Body of pancreas (tissue), 4 donors: ENCODE results near the gene ACIN1. TPM values are rescaled to one million over a fixed set of nuclear protein-coding genes. Genes with fewer than 3 reads are reported as not detected.

Experiments
- ATAC-seq: fragments of 150-250 bp; one replicate; pipeline ENCODE4 v1.9.1; 2016
- DNase-seq, 4 donors: peaks; one replicate each; pipeline ENCODE4 v3.0.0-alpha.2; 2019
- H3K27ac ChIP-seq, 4 donors: fragments of 200-600 bp; sonication (generic); 1 replicate in 3 of 4; 2 replicates in 1 of 4; pipeline versions ENCODE4 v1.5.1 to v1.6.1; 2016 to 2019; ENCODE audit warnings: mild to moderate bottlenecking in 1 of 4, mixed read lengths in 1 of 4, moderate library complexity in 1 of 4
- H3K27me3 ChIP-seq, 2 donors: fragments of 200-600 bp; sonication (generic); one replicate each; pipeline ENCODE4 v1.6.0; 2016; ENCODE audit warnings: mild to moderate bottlenecking in 1 of 2
- H3K36me3 ChIP-seq, 2 donors: fragments of 200-600 bp; sonication (generic); replicated peaks in 1 of 2; 2 replicates each; pipeline ENCODE4 v1.5.1; 2016; ENCODE audit warnings: low read depth in 2 of 2; ENCODE audit not compliant: insufficient read depth in 1 of 2
- H3K4me1 ChIP-seq: fragments of 200-600 bp; sonication (generic); one replicate; pipeline ENCODE4 v1.6.0; 2016
- H3K4me3 ChIP-seq, 2 donors: fragments of 200-600 bp; sonication (generic); 1 replicate in 1 of 2; 2 replicates in 1 of 2; pipeline ENCODE4 v1.5.1; 2016 to 2019
- H3K9me3 ChIP-seq, 3 donors: fragments of 200-600 bp; sonication (generic); 1 replicate in 2 of 3; 2 replicates in 1 of 3; pipeline ENCODE4 v1.5.1; 2016
- CTCF ChIP-seq, 7 experiments: fragments of 450-650 bp in 4 of 7; fragments of 200-600 bp in 3 of 7; sonication (generic) in 3 of 7; IDR thresholded peaks; one replicate each; pipeline ENCODE4 v1.5.1; 2016 to 2019; ENCODE audit warnings: antibody characterized with exemption in 7 of 7
- POLR2A ChIP-seq, 3 donors: fragments of 450-650 bp; IDR thresholded peaks; one replicate each; pipeline ENCODE4 v1.6.1; 2016; ENCODE audit warnings: antibody characterized with exemption in 3 of 3, mild to moderate bottlenecking in 2 of 3
- WGBS, 2 donors: methylation state at CpG; one replicate each; pipeline ENCODE4 v1.1.5; 2017; 5-methylcytosine and 5-hydroxymethylcytosine counted together
- intact Hi-C: fragments of 100-400 bp; cut with DNase I; formaldehyde crosslinking; loops from one replicate; pipeline ENCODE4 v1.15.1; 2023
- total RNA-seq, 2 donors: library from RNA; depleted of rRNA; stranded (reverse); fragments of >200 nt; gene quantifications; one replicate each; pipeline ENCODE4 v1.1.0, GENCODE V29; 2016

Gene ACIN1
- total RNA-seq, 2 donors from 2014 or later, result 91.6 to 110 TPM

- H3K9me3 ChIP-seq, result no peaks in the 10 kb centered on the region
- TF ChIP-seq CTCF (IDR thresholded peaks at IDR 0.05) (no peak), POLR2A (IDR thresholded peaks at IDR 0.05) (no peak)
- no peaks in the 10 kb centered on the region for H3K27me3 ChIP-seq
- H3K4me1 ChIP-seq, result no peaks in the 10 kb centered on the region
- H3K36me3 ChIP-seq, result no peaks in the 10 kb centered on the region
- no peak for ATAC-seq
- H3K27ac ChIP-seq, result no peak overlapping the region
- intact Hi-C loops, result no loop called here
- no peak for DNase-seq
- H3K4me3 ChIP-seq, result no peak overlapping the region
- WGBS, 2 donors, result 95% methylated on average over 8 to 16 of the region's 16 CpGs
Measured at GRCh38 chr14:23136566-23137133, 41.7 kb upstream of the ACIN1 start.

GRCh38 chr14:23132970-23133369 lies 38.0 kb upstream of the ACIN1 start:
- Histone ChIP-seq H3K36me3 (no peaks in the 10 kb centered on the region), H3K27ac (no peak overlapping the region), H3K4me1 (no peaks in the 10 kb centered on the region), H3K4me3 (no peak overlapping the region), H3K27me3 (no peaks in the 10 kb centered on the region), H3K9me3 (no peaks in the 10 kb centered on the region)
- intact Hi-C loops, result no loop called here
- 84 to 87% methylated on average over 8 of the region's 8 CpGs for WGBS, 2 donors
- DNase-seq (no peak), ATAC-seq (no peak)
- TF ChIP-seq CTCF (IDR thresholded peaks at IDR 0.05) (no peak), POLR2A (IDR thresholded peaks at IDR 0.05) (no peak)

GRCh38 chr14:23131482-23131881 lies 36.5 kb upstream of the ACIN1 start:
- WGBS, 2 donors, result 89% methylated on average over 5 of the region's 5 CpGs

GRCh38 chr14:23130871-23131270 lies 35.9 kb upstream of the ACIN1 start:
- H3K27ac ChIP-seq, result no peak overlapping the region
- no peaks in the 10 kb centered on the region for H3K9me3 ChIP-seq
- H3K4me3 ChIP-seq, result no peak overlapping the region
- DNase-seq (no peak), ATAC-seq (no peak)
- intact Hi-C loops, result no loop called here
- 60 to 86% methylated on average over 3 of the region's 3 CpGs for WGBS, 2 donors
- no peak for TF ChIP-seq CTCF (IDR thresholded peaks at IDR 0.05)
- no peak for TF ChIP-seq POLR2A (IDR thresholded peaks at IDR 0.05)
- no peaks in the 10 kb centered on the region for H3K36me3 ChIP-seq
- H3K4me1 ChIP-seq, result no peaks in the 10 kb centered on the region
- no peaks in the 10 kb centered on the region for H3K27me3 ChIP-seq

More at GRCh38 chr14:23131482-23131881, 36.5 kb upstream of the ACIN1 start:
- Histone ChIP-seq H3K4me1 (no peaks in the 10 kb centered on the region), H3K4me3 (no peak overlapping the region), H3K9me3 (no peaks in the 10 kb centered on the region), H3K36me3 (no peaks in the 10 kb centered on the region), H3K27me3 (no peaks in the 10 kb centered on the region), H3K27ac (no peak overlapping the region)
- no peak for TF ChIP-seq CTCF (IDR thresholded peaks at IDR 0.05)
- ATAC-seq (no peak), DNase-seq (no peak)
- intact Hi-C loops, result no loop called here

- Histone ChIP-seq H3K9me3 (no peaks in the 10 kb centered on the region), H3K36me3 (no peaks in the 10 kb centered on the region), H3K4me1 (no peaks in the 10 kb centered on the region), H3K27me3 (no peaks in the 10 kb centered on the region), H3K27ac (no peak overlapping the region), H3K4me3 (no peak overlapping the region)
- DNase-seq, result no peak
- intact Hi-C loops, result no loop called here
- TF ChIP-seq POLR2A (IDR thresholded peaks at IDR 0.05) (no peak), CTCF (IDR thresholded peaks at IDR 0.05) (no peak)
- no peak for ATAC-seq
- 80 to 94% methylated on average over 7 of the region's 7 CpGs for WGBS, 2 donors
Measured at GRCh38 chr14:23129759-23130316, 34.9 kb upstream of the ACIN1 start.
